RWPE2 (cell line): ENCODE results near the gene APOA4.
A peak's percentile ranks its signal among the peaks of the same experiment; 100 is the strongest.

Experiments
- ATAC-seq: fragments of 200-7000 bp; cut with Tn5 transposase; 3 replicates; pipeline ENCODE4 v1.9.1; 2021; ENCODE audit warnings: low read depth
- DNase-seq: peaks from one replicate; pipeline ENCODE4 v3.0.0-alpha.2; 2020; ENCODE audit warnings: low spot score
- H3K27ac ChIP-seq: fragments of 450-650 bp; 2 replicates; pipeline ENCODE4 v1.5.1; 2017; ENCODE audit warnings: mild to moderate bottlenecking; ENCODE audit not compliant: poor library complexity, severe bottlenecking
- H3K27me3 ChIP-seq: fragments of 250-450 bp; sonication (Bioruptor Pico); 2 replicates; pipeline ENCODE4 v1.5.1; 2021; ENCODE audit warnings: mild to moderate bottlenecking, moderate library complexity; ENCODE audit not compliant: insufficient read depth, poor library complexity, severe bottlenecking
- H3K36me3 ChIP-seq: fragments of 250-450 bp; sonication (Bioruptor Pico); 2 replicates; pipeline ENCODE4 v1.5.1; 2020; ENCODE audit warnings: low read depth, mild to moderate bottlenecking, moderate library complexity
- H3K4me1 ChIP-seq: fragments of 250-450 bp; sonication (Bioruptor Pico); 2 replicates; pipeline ENCODE4 v1.5.1; 2021; ENCODE audit warnings: mild to moderate bottlenecking, moderate library complexity; ENCODE audit not compliant: insufficient read depth, poor library complexity, severe bottlenecking
- H3K4me3 ChIP-seq: fragments of 250-450 bp; sonication (Bioruptor Pico); 2 replicates; pipeline ENCODE4 v1.5.1; 2021; ENCODE audit warnings: mild to moderate bottlenecking, moderate library complexity; ENCODE audit not compliant: severe bottlenecking
- H3K9me3 ChIP-seq: fragments of 250-450 bp; sonication (Bioruptor Pico); 2 replicates; pipeline ENCODE4 v1.5.1; 2021; ENCODE audit warnings: mild to moderate bottlenecking, moderate library complexity; ENCODE audit not compliant: severe bottlenecking
- TF ChIP-seq, protein P1 (sequence below): fragments of 450-650 bp; IDR thresholded peaks from one replicate; pipeline ENCODE4 v1.5.1; 2017; ENCODE audit warnings: mild to moderate bottlenecking, moderate library complexity; ENCODE audit not compliant: poor library complexity, severe bottlenecking

APOA4 gene

DNA sequence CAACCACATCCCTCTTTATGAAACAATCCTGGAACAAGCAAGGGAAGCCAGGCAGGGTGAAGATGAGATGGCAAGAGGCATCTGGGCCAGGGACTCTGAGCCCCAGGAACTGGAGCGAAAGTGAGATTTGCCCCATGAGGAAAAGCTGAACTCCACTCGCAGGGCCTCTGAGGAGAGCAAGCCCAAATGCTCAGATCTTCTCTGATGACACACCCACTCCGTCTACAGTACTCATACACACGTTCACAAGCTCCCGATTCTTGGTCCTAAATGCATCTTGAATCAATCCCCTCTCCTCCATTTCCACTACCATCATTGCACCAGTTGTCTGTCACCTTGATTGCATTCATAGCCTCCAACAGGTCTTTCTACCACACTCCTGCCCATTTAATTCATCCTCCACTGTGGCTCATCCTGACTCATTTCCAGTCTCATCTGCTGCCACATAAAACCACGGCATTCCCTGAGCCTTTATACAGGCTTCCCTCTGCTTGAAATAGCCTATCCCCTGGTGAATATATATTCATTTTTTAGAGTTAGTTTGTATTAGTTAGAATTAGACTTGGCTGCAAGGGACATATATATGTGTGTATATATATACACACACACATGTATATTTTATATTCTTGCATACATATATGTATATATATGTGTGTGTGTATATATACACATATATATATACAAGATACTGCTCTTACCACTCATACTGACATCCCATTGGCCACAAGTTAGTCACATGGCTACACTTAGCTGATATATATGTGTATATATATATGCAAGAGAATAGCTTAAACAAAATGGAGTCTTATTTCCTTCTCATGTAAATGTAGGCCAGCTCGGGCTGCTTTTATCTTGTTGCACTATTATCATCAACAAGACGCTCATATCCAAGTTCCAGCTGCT lies 30.0 kb downstream of the APOA4 start:
- Histone ChIP-seq H3K27me3 (no peaks in the 10 kb centered on the region), H3K27ac (no peak overlapping the region), H3K4me1 (peaks cover 7% of the 10 kb centered on the region), H3K36me3 (no peaks in the 10 kb centered on the region), H3K9me3 (no peaks in the 10 kb centered on the region), H3K4me3 (no peak overlapping the region)
- TF ChIP-seq, protein P1, sequence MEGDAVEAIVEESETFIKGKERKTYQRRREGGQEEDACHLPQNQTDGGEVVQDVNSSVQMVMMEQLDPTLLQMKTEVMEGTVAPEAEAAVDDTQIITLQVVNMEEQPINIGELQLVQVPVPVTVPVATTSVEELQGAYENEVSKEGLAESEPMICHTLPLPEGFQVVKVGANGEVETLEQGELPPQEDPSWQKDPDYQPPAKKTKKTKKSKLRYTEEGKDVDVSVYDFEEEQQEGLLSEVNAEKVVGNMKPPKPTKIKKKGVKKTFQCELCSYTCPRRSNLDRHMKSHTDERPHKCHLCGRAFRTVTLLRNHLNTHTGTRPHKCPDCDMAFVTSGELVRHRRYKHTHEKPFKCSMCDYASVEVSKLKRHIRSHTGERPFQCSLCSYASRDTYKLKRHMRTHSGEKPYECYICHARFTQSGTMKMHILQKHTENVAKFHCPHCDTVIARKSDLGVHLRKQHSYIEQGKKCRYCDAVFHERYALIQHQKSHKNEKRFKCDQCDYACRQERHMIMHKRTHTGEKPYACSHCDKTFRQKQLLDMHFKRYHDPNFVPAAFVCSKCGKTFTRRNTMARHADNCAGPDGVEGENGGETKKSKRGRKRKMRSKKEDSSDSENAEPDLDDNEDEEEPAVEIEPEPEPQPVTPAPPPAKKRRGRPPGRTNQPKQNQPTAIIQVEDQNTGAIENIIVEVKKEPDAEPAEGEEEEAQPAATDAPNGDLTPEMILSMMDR: no peak
- ATAC-seq (peak; percentile 93), DNase-seq (no peak)

DNA sequence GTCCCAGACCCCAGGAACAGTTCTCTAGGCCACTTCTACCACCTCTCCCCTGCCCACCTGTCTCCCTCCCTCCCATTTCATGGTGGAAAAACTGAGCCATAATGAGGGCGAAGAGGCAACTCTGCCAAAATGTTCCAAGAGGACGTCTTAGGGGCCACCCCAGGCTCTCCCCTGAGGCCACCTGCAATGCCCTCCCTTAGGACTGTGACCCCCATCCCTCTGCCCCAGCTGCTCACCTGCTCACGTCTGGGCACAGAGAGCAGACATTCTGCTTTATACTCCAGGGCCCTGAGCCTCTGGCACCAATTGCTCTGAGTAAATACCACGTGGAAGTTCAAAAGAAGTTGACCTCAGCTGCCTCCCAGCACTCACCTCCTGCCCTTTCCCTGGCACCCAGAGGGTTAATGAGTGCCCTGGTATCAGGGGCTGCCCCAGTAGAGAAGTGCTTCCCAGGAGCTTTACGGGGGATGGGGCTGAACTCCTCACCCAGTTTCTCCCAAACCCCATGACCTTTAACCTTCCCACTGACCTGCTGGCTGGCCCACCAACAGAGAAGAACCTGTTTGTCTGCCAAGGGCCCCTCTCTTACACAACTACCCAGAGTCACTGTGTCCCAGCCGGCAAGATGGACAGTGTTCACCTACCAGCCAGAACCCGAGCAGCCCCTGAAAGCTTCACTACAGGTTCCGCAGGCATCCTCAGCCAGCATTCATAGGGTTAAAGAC lies 30.8 kb downstream of the APOA4 start:
- TF ChIP-seq, protein P1: no peak
- ATAC-seq (no peak), DNase-seq (no peak)

DNA sequence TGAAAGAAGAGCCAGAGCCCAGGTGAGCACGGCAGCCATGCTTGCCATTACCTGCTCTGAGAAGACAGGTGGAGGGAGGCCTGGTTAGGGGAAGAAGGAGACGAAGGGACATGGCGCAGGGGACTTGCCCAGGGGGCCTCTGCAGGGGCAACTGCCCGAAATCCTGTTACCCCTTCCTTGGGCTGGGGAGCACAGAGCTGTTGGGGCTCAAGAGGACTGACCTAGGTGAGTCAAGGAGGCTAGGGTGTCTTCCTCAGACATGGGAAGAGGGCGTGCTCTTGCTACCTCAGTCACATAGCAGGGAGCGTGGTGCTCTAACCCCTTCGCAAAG lies 31.3 kb downstream of the APOA4 start, which contains the start of gene APOA5:
APOA5 (minus strand) TSS at position 67 of the 331 bp plus-strand sequence; CDS start at position 48, 19 bp downstream.
- no peak within 1 kb of the TSS for H3K27ac ChIP-seq
- TF ChIP-seq, protein P1: no peak
- ATAC-seq: no peak

More for the DNA sequence above, 30.8 kb downstream of the APOA4 start:
- H3K27me3 ChIP-seq: no peaks in the 10 kb centered on the region
- no peak overlapping the region for H3K27ac ChIP-seq
- H3K4me1 ChIP-seq: peaks cover 7% of the 10 kb centered on the region
- no peaks in the 10 kb centered on the region for H3K36me3 ChIP-seq
- H3K9me3 ChIP-seq: no peaks in the 10 kb centered on the region
- H3K4me3 ChIP-seq: no peak overlapping the region

DNA sequence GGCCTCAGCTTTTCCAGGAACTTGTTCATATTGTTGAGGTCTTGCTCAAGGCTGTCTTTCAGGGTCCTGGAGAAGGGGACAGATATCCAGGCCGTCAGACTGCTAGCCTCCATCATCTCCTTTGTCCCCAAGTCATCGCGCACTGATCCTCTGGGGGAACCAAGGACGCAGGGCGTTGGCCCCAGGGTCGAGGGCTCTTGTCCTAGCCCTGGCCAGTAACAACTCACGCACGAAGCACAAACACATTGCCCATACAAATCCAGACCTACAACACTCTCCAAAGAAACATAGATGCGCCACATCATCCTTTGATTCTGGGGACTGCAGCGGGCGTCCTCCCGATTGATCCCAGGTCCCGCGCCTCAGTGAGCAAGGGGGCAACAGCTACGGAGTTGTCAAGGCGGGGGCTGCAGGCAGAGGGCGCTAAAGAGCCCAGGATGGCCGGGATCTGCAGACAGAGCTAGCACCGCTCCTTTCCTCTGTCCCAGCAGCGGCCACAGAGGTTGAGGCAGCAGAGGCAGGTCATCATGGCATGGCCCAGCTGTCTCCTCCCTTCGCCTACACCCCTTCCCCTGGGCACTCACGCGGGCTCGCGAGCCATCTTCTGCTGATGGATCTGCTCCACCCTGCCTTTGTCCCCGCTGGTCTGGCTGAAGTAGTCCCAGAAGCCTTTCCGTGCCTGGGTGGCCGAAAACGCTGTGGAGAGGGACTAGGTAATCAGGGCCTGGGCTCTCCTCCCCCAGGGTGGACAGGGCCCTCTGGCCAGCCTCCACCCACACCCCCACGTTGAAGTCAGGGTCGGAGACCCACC lies 31.9 kb downstream of the APOA4 start:
- DNase-seq (no peak), ATAC-seq (no peak)
- Histone ChIP-seq H3K27ac (no peak overlapping the region), H3K9me3 (no peaks in the 10 kb centered on the region), H3K4me3 (no peak overlapping the region), H3K27me3 (no peaks in the 10 kb centered on the region), H3K36me3 (peaks cover 8% of the 10 kb centered on the region), H3K4me1 (peaks cover 11% of the 10 kb centered on the region)
- TF ChIP-seq, protein P1: peak; percentile 41

More for the DNA sequence above, 31.3 kb downstream of the APOA4 start, which contains the start of gene APOA5:
- H3K36me3 ChIP-seq: peaks cover 2% of the 10 kb centered on the region
- H3K9me3 ChIP-seq: no peaks in the 10 kb centered on the region
- no peak within 1 kb of the TSS for H3K4me3 ChIP-seq
- H3K27me3 ChIP-seq: no peaks in the 10 kb centered on the region
- DNase-seq: no peak
- peaks cover 10% of the 10 kb centered on the region for H3K4me1 ChIP-seq
